Spleen (tissue), 11 donors: ENCODE measurements around the gene MTSS2. TPM values are rescaled to one million over a fixed set of nuclear protein-coding genes. Genes with fewer than 3 reads are reported as not detected.
A peak's percentile ranks its signal among the peaks of the same experiment; 100 is the strongest.

Experiments used
- DNase-seq: peaks from one replicate; pipeline ENCODE4 v3.0.0-alpha.2; 2020
- H3K27ac ChIP-seq, 8 donors: fragments of 200-600 bp; sonication (generic) in 7 of 8; 1 replicate in 4 of 8; 2 replicates in 4 of 8; pipeline versions ENCODE4 v1.5.0 to v1.8.0; 2016 to 2021; ENCODE audit warnings: inconsistent platforms in 4 of 8, mild to moderate bottlenecking in 4 of 8, moderate library complexity in 1 of 8
- H3K27me3 ChIP-seq, 7 donors: fragments of 200-600 bp; sonication (generic) in 6 of 7; replicated peaks in 1 of 7; 1 replicate in 4 of 7; 2 replicates in 3 of 7; pipeline versions ENCODE4 v1.5.0 to v1.8.0; 2016 to 2021; ENCODE audit warnings: inconsistent platforms in 3 of 7, mild to moderate bottlenecking in 1 of 7
- H3K36me3 ChIP-seq, 6 donors: fragments of 200-600 bp; sonication (generic) in 5 of 6; 1 replicate in 4 of 6; 2 replicates in 2 of 6; pipeline versions ENCODE4 v1.5.0 to v1.8.0; 2016 to 2021; ENCODE audit warnings: inconsistent platforms in 2 of 6
- H3K4me1 ChIP-seq, 6 donors: fragments of 200-600 bp; sonication (generic) in 5 of 6; 1 replicate in 3 of 6; 2 replicates in 3 of 6; pipeline versions ENCODE4 v1.5.0 to v1.8.0; 2016 to 2021; ENCODE audit warnings: inconsistent platforms in 3 of 6
- H3K4me3 ChIP-seq, 8 donors: fragments of 200-600 bp; sonication (generic) in 7 of 8; 1 replicate in 4 of 8; 2 replicates in 4 of 8; pipeline versions ENCODE4 v1.5.0 to v1.8.0; 2016 to 2021; ENCODE audit warnings: inconsistent platforms in 4 of 8, mild to moderate bottlenecking in 4 of 8, moderate library complexity in 2 of 8
- H3K9me3 ChIP-seq, 8 donors: fragments of 200-600 bp; sonication (generic) in 7 of 8; 1 replicate in 4 of 8; 2 replicates in 4 of 8; pipeline versions ENCODE4 v1.5.0 to v1.8.0; 2016 to 2021; ENCODE audit warnings: inconsistent platforms in 4 of 8
- POLR2A ChIP-seq, 3 donors: fragments of 450-650 bp; IDR thresholded peaks; one replicate each; pipeline ENCODE4 v1.5.1; 2017; ENCODE audit warnings: antibody characterized with exemption in 3 of 3, mild to moderate bottlenecking in 1 of 3
- POLR2AphosphoS5 ChIP-seq, 3 donors: sonication (generic); formaldehyde crosslinking; IDR thresholded peaks; one replicate each; pipeline ENCODE4 v1.5.1; 2017; ENCODE audit warnings: antibody characterized with exemption in 3 of 3
- WGBS, 5 donors: extraction: QIAGEN DNeasy Blood & Tissue Kit in 3 of 5; methylation state at CpG; one replicate each; pipeline versions ENCODE4 v1.1.5 to v1.1.7; 2013 to 2018; 5-methylcytosine and 5-hydroxymethylcytosine counted together
- intact Hi-C: fragments of 100-400 bp; cut with DNase I; formaldehyde crosslinking; loops from one replicate; pipeline ENCODE4 v1.15.0; 2023; ENCODE audit warnings: low total_unique reads
- polyA plus RNA-seq, 3 donors: library from polyadenylated mRNA; stranded (reverse); fragments of 200-250 nt; gene quantifications; one replicate each; pipeline ENCODE4 v1.2.1, GENCODE V29; 2013
- total RNA-seq, 7 donors: library from RNA; depleted of rRNA in 3 of 7; stranded (reverse); fragments of >200 nt in 3 of 7; fragmentation: NEBNext Ultra II Directional in 4 of 7; extraction: Animal tissue kit (Norgen Biotek cat#: 25700) in 4 of 7; gene quantifications; one replicate each; pipeline versions ENCODE4 v1.1.0 to v1.2.1, GENCODE V29; 2016 to 2021
- TF ChIP-seq, protein P1 (sequence below), 11 experiments: fragments of 200-600 bp in 7 of 11; fragments of 450-650 bp in 4 of 11; sonication (generic) in 4 of 11; IDR thresholded peaks in 8 of 11; conservative IDR thresholded peaks in 3 of 11; 1 replicate in 7 of 11; 2 replicates in 4 of 11; pipeline versions ENCODE4 v1.4.0 to v1.8.0; 2016 to 2021; ENCODE audit warnings: antibody characterized with exemption in 11 of 11, inconsistent platforms in 4 of 11, mild to moderate bottlenecking in 1 of 11
- donor health status: healthy with polysubstance abuse.
- donor health status: DM: no; HTN: no; CAD: no; lungs with moderate emphysema.
- donor health status: DM: no; HTN: no; CAD: no.
- donor health status: Bipolar disorder and iron deficiency.
- donor health status: healthy.
- donor health status: DM: no; HTN: no; CAD: no.
- donor health status: DM: yes; HTN: yes; CAD: no.

MTSS2 gene
- total and polyA plus RNA-seq, 10 donors: 9.0 to 116 (median 94.1) TPM

DNA sequence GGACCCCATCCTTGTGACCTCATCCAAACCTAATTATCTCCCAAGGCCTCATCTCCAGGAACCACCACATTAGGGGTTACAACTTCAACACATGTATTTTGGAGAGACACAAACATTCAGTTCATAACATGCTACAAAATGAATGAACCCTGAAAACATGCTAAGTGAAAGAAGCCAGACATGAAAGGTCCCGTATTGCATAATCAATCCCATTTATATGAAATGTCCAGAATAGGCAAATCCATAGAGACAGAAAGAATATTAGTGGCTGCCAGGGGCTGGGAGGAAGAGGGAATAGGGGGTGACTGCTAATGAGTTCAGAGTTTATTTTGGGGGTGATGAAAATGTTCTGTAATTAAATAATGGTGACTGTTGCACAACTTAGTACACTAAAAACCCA, 43.2 kb downstream of the MTSS2 start:
- intact Hi-C loops: no loop called here
- H3K36me3 ChIP-seq: no peaks in the 10 kb centered on the region
- H3K4me3 ChIP-seq: no peak overlapping the region
- WGBS, 5 donors: 76 to 87% (median 82%) methylated on average over 1 of the region's 1 CpG
- no peak for DNase-seq
- TF ChIP-seq POLR2AphosphoS5 (IDR thresholded peaks at IDR 0.05) (no peak), POLR2A (IDR thresholded peaks at IDR 0.05) (no peak)
- TF ChIP-seq, protein P1, sequence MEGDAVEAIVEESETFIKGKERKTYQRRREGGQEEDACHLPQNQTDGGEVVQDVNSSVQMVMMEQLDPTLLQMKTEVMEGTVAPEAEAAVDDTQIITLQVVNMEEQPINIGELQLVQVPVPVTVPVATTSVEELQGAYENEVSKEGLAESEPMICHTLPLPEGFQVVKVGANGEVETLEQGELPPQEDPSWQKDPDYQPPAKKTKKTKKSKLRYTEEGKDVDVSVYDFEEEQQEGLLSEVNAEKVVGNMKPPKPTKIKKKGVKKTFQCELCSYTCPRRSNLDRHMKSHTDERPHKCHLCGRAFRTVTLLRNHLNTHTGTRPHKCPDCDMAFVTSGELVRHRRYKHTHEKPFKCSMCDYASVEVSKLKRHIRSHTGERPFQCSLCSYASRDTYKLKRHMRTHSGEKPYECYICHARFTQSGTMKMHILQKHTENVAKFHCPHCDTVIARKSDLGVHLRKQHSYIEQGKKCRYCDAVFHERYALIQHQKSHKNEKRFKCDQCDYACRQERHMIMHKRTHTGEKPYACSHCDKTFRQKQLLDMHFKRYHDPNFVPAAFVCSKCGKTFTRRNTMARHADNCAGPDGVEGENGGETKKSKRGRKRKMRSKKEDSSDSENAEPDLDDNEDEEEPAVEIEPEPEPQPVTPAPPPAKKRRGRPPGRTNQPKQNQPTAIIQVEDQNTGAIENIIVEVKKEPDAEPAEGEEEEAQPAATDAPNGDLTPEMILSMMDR (IDR thresholded peaks at IDR 0.05 in 8 of 11, conservative IDR thresholded peaks at IDR 0.05 in 3 of 11): no peak
- H3K27me3 ChIP-seq: no peaks in the 10 kb centered on the region
- H3K9me3 ChIP-seq: no peaks in the 10 kb centered on the region
- H3K27ac ChIP-seq: no peak overlapping the region
- peaks cover 0 to 36% (median 13%) of the 10 kb centered on the region in 6 donors for H3K4me1 ChIP-seq

DNA sequence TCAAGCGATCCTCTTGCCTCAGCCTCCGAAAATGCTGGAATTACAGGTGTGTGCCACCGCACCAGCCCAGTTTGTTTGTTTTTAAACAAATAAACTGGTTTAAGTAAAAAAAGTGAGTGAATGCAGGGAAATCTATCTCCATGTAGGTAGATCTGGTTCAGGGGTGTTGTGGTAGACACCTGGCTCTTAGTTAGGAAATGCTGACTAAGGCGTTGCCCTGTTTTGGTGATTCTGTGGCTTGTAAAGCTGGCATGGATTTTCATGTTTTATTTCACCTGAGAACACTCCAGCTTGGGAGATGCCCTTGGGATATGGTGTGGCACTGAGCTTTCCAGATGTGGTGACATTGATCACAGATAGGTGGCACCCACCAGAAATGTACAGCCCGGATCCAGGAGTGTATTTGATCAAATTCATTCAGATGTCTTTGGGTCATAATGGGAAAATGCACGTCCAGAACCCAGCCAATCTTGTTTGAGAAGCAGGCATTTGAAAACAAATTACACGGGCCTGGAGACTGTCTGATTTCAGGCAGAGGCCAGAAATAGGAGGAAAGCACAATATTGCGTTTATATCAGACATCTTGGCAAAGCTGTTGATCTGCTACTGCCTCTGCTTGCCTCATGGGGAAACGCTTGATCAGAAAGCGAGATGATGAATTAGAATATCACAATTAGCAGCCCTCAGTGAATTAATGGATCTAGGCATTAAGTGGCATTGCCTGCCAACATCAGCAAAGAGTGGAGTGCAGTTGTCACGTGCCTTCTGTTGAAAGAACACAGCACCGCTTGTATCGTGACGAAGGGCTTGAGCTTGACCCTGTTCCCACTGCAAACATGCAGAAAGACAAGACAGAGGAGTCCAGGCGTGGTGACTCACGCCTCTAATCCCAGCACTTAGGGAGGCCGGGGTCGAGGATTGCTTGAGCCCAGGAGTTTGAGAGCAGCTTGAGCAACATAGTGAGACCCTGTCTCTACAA, 46.8 kb downstream of the MTSS2 start:
- peaks cover 0 to 7% (median 0%) of the 10 kb centered on the region in 6 donors for H3K36me3 ChIP-seq
- H3K27me3 ChIP-seq: no peaks in the 10 kb centered on the region
- no peaks in the 10 kb centered on the region for H3K9me3 ChIP-seq
- H3K27ac ChIP-seq: peak overlapping the region in 4 of 8 donors; percentile 5 to 46 (median 30)
- H3K4me1 ChIP-seq: peaks cover 0 to 17% (median 2%) of the 10 kb centered on the region in 6 donors
- H3K4me3 ChIP-seq: no peak overlapping the region
- WGBS, 5 donors: 69 to 89% (median 80%) methylated on average over 18 of the region's 18 CpGs
- no peak for DNase-seq
- TF ChIP-seq, protein P1 (IDR thresholded peaks at IDR 0.05 in 8 of 11, conservative IDR thresholded peaks at IDR 0.05 in 3 of 11): no peak
- TF ChIP-seq POLR2A (IDR thresholded peaks at IDR 0.05) (no peak), POLR2AphosphoS5 (IDR thresholded peaks at IDR 0.05) (peak in 2 of 3 donors; percentile 21 to 45)
- intact Hi-C loops: no loop called here

Other genes with a start within 250 kb of the MTSS2 start
- 10 to 100 TPM; 33.1 to 66.9 (median 48.1) TPM for gene ST3GAL2, start 247.0 kb downstream of the MTSS2 start, total RNA-seq
- gene ST3GAL2, start 247.0 kb downstream of the MTSS2 start, polyA plus RNA-seq: 10 to 100 TPM in 1 of 3 donors, 1 to 10 TPM in 2; 5.2 to 16.5 (median 7.2) TPM
- gene FCSK, start 231.5 kb downstream of the MTSS2 start, total RNA-seq: 10 to 100 TPM; 20.8 to 31.9 (median 27.1) TPM
- gene FCSK, start 231.5 kb downstream of the MTSS2 start, polyA plus RNA-seq: 10 to 100 TPM in 2 of 3 donors, 1 to 10 TPM in 1; 8.1 to 18.6 (median 16.7) TPM
- gene COG4, start 162.5 kb downstream of the MTSS2 start, total RNA-seq: 10 to 100 TPM; 40.8 to 85.4 (median 62.7) TPM
- gene COG4, start 162.5 kb downstream of the MTSS2 start, polyA plus RNA-seq: 10 to 100 TPM; 45.7 to 54.8 (median 51.6) TPM
- gene SF3B3, start 162.2 kb downstream of the MTSS2 start, total RNA-seq: 100 to 1,000 TPM in 5 of 7 donors, 10 to 100 TPM in 2; 92.5 to 256 (median 205) TPM
- gene SF3B3, start 162.2 kb downstream of the MTSS2 start, polyA plus RNA-seq: 10 to 100 TPM; 70.3 to 92.9 (median 82.9) TPM
- 100 to 1,000 TPM in 5 of 7 donors, 10 to 100 TPM in 2; 48.2 to 258 (median 197) TPM for gene IL34, start 39.5 kb downstream of the MTSS2 start, total RNA-seq
- gene IL34, start 39.5 kb downstream of the MTSS2 start, polyA plus RNA-seq: 10 to 100 TPM; 20.3 to 82.3 (median 21.3) TPM
- gene VAC14, start 115.1 kb upstream of the MTSS2 start, total RNA-seq: 10 to 100 TPM; 43.4 to 70.0 (median 55.5) TPM
- 10 to 100 TPM; 29.1 to 35.6 (median 32.9) TPM for gene VAC14, start 115.1 kb upstream of the MTSS2 start, polyA plus RNA-seq